CD4-positive, alpha-beta T cell (primary cell): ENCODE data around the gene SP3. TPM values are rescaled to one million over a fixed set of nuclear protein-coding genes. Genes with fewer than 3 reads are reported as not detected.

Source experiments
- ATAC-seq: fragments of 200-7000 bp; cut with Tn5 transposase; one replicate; pipeline ENCODE4 v1.10.0; 2022; ENCODE audit warnings: mild to moderate bottlenecking; ENCODE audit not compliant: poor library complexity
- CTCF ChIA-PET: fragments of 350-600 bp; sonication (Branson Sonifier 250); formaldehyde crosslinking; loops from one replicate; lab custom pipeline; 2021; ENCODE audit warnings: antibody characterized with exemption, inconsistent platforms; lab: Charles Lee
- POLR2A ChIA-PET: fragments of 350-600 bp; sonication (Branson Sonifier 250); formaldehyde crosslinking; loops from one replicate; lab custom pipeline; 2021; ENCODE audit warnings: antibody characterized with exemption, inconsistent platforms; lab: Charles Lee
- DNase-seq, 14 experiments: peaks; one replicate each; pipeline ENCODE4 v3.0.0-alpha.2; 2013 to 2020; ENCODE audit warnings: mixed read lengths in 2 of 14
- H3K27ac ChIP-seq, 2 donors: one replicate each; pipeline versions ENCODE4 v1.5.1 to v1.7.0; 2013; ENCODE audit warnings: low read length in 2 of 2, low read depth in 1 of 2, mild to moderate bottlenecking in 1 of 2
- H3K27me3 ChIP-seq, 2 experiments: 1 replicate in 1 of 2; 2 replicates in 1 of 2; pipeline versions ENCODE4 v1.6.1 to v1.7.0; 2013; ENCODE audit warnings: low read length in 2 of 2, control low read depth in 1 of 2, mild to moderate bottlenecking in 1 of 2, moderate library complexity in 1 of 2; ENCODE audit not compliant: insufficient read depth in 2 of 2, control insufficient read depth in 1 of 2
- H3K36me3 ChIP-seq: one replicate; pipeline ENCODE4 v1.6.1; 2013; ENCODE audit warnings: low read length, control low read depth; ENCODE audit not compliant: insufficient read depth
- H3K4me1 ChIP-seq: one replicate; pipeline ENCODE4 v1.6.1; 2013; ENCODE audit warnings: low read length, control low read depth; ENCODE audit not compliant: insufficient read depth
- H3K4me3 ChIP-seq: one replicate; pipeline ENCODE4 v1.5.1; 2013; ENCODE audit warnings: mild to moderate bottlenecking, low read length, moderate library complexity
- H3K9me3 ChIP-seq, 2 experiments: 1 replicate in 1 of 2; 2 replicates in 1 of 2; pipeline versions ENCODE4 v1.6.1 to v1.7.0; 2013; ENCODE audit warnings: low read length in 2 of 2, mild to moderate bottlenecking in 2 of 2, control low read depth in 1 of 2, moderate library complexity in 1 of 2; ENCODE audit not compliant: control insufficient read depth in 1 of 2, insufficient read depth in 1 of 2
- H3K27ac Mint-ChIP-seq: one replicate; pipeline ENCODE4 v1.8.0; 2020; ENCODE audit warnings: mixed read lengths
- H3K27me3 Mint-ChIP-seq: one replicate; pipeline ENCODE4 v1.8.0; 2021; ENCODE audit warnings: mixed read lengths
- H3K36me3 Mint-ChIP-seq: one replicate; pipeline ENCODE4 v1.8.0; 2021; ENCODE audit warnings: low read depth, mixed read lengths
- H3K4me1 Mint-ChIP-seq: one replicate; pipeline ENCODE4 v1.8.0; 2021; ENCODE audit warnings: low read depth, mixed read lengths
- H3K4me3 Mint-ChIP-seq: one replicate; pipeline ENCODE4 v1.8.0; 2020; ENCODE audit warnings: mild to moderate bottlenecking, mixed read lengths
- H3K9me3 Mint-ChIP-seq: one replicate; pipeline ENCODE4 v1.8.0; 2020; ENCODE audit warnings: mixed read lengths
- CTCF ChIP-seq: fragments of 200-600 bp; IDR thresholded peaks from one replicate; pipeline ENCODE4 v1.8.0; 2022; ENCODE audit warnings: antibody characterized with exemption, mild to moderate bottlenecking
- intact Hi-C, 2 experiments: fragments of 100-400 bp; cut with DNase I in 1 of 2; cut with micrococcal nuclease in 1 of 2; formaldehyde crosslinking; loops; one replicate each; pipeline versions ENCODE4 v1.15.1 to v1.9.0; 2023 to 2025; cut with DNase I, micrococcal nuclease
- total RNA-seq, 174 experiments: library from RNA in 2 of 174; stranded (reverse) in 2 of 174; gene quantifications; one replicate each; pipeline ENCODE4 v1.2.3 and lab custom pipeline; 2021 to 2026

SP3 gene
- total RNA-seq, 2 experiments from 2014 or later = 159 to 166 TPM

GRCh38 chr2:173906626-173907025 is 58.5 kb downstream of the SP3 start:
- Histone ChIP-seq H3K36me3 (peaks cover 52% of the 10 kb centered on the region), H3K9me3 (no peaks in the 10 kb centered on the region), H3K27me3 (no peaks in the 10 kb centered on the region), H3K4me1 (no peaks in the 10 kb centered on the region), H3K4me3 (no peak overlapping the region), H3K27ac (no peak overlapping the region)
- no peak overlapping the region for H3K27ac Mint-ChIP-seq
- DNase-seq = no peak
- peaks cover 4% of the 10 kb centered on the region for H3K4me1 Mint-ChIP-seq
- H3K27me3 Mint-ChIP-seq = no peaks in the 10 kb centered on the region
- CTCF ChIA-PET = no interaction called here
- ATAC-seq = no peak
- no peak overlapping the region for H3K4me3 Mint-ChIP-seq
- peaks cover 75% of the 10 kb centered on the region for H3K36me3 Mint-ChIP-seq
- intact Hi-C loops = no loop called here
- H3K9me3 Mint-ChIP-seq = no peaks in the 10 kb centered on the region
- POLR2A ChIA-PET = no interaction called here
- no peak for TF ChIP-seq CTCF

- peaks cover 30% of the 10 kb centered on the region for H3K36me3 ChIP-seq
- no peak overlapping the region for H3K27ac Mint-ChIP-seq
- H3K36me3 Mint-ChIP-seq = peaks cover 46% of the 10 kb centered on the region
- no peak for TF ChIP-seq CTCF
- no peak overlapping the region for H3K4me3 Mint-ChIP-seq
- H3K4me1 Mint-ChIP-seq = peaks cover 14% of the 10 kb centered on the region
- ChIA-PET POLR2A (no interaction called here), CTCF (no interaction called here)
- no peaks in the 10 kb centered on the region for H3K4me1 ChIP-seq
- no peak overlapping the region for H3K27ac ChIP-seq
- no peak overlapping the region for H3K4me3 ChIP-seq
- H3K9me3 ChIP-seq = no peaks in the 10 kb centered on the region
- no peaks in the 10 kb centered on the region for H3K27me3 Mint-ChIP-seq
- intact Hi-C loops = no loop called here
- DNase-seq (no peak), ATAC-seq (no peak)
- no peaks in the 10 kb centered on the region for H3K9me3 Mint-ChIP-seq
- H3K27me3 ChIP-seq = no peaks in the 10 kb centered on the region
These were observed 61.4 kb downstream of the SP3 start for GRCh38 chr2:173903601-173904394.

- H3K4me1 ChIP-seq = no peaks in the 10 kb centered on the region
- Mint-ChIP-seq H3K27me3 (no peaks in the 10 kb centered on the region), H3K4me3 (peak overlapping the region; percentile 32), H3K36me3 (peaks cover under 1% of the 10 kb centered on the region), H3K9me3 (no peaks in the 10 kb centered on the region), H3K4me1 (peaks cover 35% of the 10 kb centered on the region), H3K27ac (peak overlapping the region; percentile 9)
- no peak for TF ChIP-seq CTCF
- ChIA-PET CTCF (no interaction called here), POLR2A (interaction anchor here (1.0 kb wide), 1 partner anchor 65 kb away, joined by 3 read pairs; no protein-coding TSS in a partner anchor)
- H3K4me3 ChIP-seq = no peak overlapping the region
- intact Hi-C loops = no loop called here
- no peaks in the 10 kb centered on the region for H3K9me3 ChIP-seq
- H3K36me3 ChIP-seq = no peaks in the 10 kb centered on the region
- ATAC-seq (no peak), DNase-seq (peak in 3 of 14 experiments; percentile 20 to 27 (median 23))
- no peaks in the 10 kb centered on the region for H3K27me3 ChIP-seq
- H3K27ac ChIP-seq = no peak overlapping the region
These were observed 66.2 kb downstream of the SP3 start for GRCh38 chr2:173898996-173899395.
